Breast epithelium (tissue), 3 donors: ENCODE measurements around the gene SYNRG.

Experiments
- CTCF ChIP-seq, 3 donors: fragments of 450-650 bp; IDR thresholded peaks; one replicate each; pipeline ENCODE4 v1.5.1; 2016 to 2017; ENCODE audit warnings: antibody characterized with exemption in 3 of 3, mild to moderate bottlenecking in 3 of 3, moderate library complexity in 3 of 3
- POLR2A ChIP-seq: fragments of 450-650 bp; IDR thresholded peaks from one replicate; pipeline ENCODE4 v1.6.1; 2016; ENCODE audit warnings: antibody characterized with exemption, mild to moderate bottlenecking, moderate library complexity

DNA sequence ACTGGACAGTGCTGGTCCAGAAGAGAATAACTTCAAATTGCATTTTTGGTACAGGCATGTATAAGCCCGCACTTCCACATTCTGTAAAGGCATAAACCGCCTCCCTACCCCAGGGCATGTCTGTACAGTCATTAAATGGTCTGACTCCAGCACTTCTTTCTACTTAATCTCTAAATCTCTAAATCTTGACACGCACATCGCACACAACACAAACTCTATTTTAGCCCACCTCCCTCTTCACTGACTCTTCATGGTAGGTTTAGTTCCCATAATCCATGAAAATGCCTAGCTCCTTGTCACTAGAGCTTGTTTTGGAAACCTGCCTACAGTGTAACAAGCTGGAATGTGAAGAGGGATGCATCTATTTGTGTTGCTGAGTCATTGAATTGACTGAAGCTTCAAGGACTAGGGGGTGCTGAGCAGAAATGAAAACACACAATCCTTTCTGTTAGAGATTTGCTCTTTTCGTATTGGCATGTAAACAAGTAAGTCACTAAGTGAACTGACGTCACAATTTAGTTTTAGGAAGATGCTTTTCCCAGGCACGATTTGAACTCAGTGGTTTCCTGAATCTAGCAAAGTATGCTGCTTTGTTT is 121.1 kb downstream of the SYNRG start:
- TF ChIP-seq CTCF (IDR thresholded peaks at IDR 0.05) = no peak
- TF ChIP-seq POLR2A = no peak
